ENCODE measurements around the gene PCA3.

- TF ChIP-seq CTCF (IDR thresholded peaks at IDR 0.05) (no peak), POLR2A (IDR thresholded peaks at IDR 0.05) (no peak)
Measured at GRCh38 chr9:76827296-76828080, 63.2 kb downstream of the PCA3 start.
